HL-60 (cell line): Measurements from ENCODE around the gene OXLD1.

ENCODE experiments used
- DNase-seq, 2 experiments: peaks; one replicate each; pipeline ENCODE4 v3.0.0-alpha.2; 2010 to 2020; ENCODE audit warnings: low read depth in 1 of 2, low spot score in 1 of 2
- H3K27ac ChIP-seq: fragments of 250-450 bp; sonication (Bioruptor Pico); replicated peaks from 2 replicates; pipeline ENCODE4 v1.5.1; 2020; ENCODE audit warnings: mild to moderate bottlenecking, moderate library complexity
- H3K27me3 ChIP-seq: fragments of 250-450 bp; sonication (Bioruptor Pico); 2 replicates; pipeline ENCODE4 v1.5.1; 2021; ENCODE audit warnings: mild to moderate bottlenecking, moderate library complexity; ENCODE audit not compliant: insufficient read depth, poor library complexity, severe bottlenecking
- H3K4me3 ChIP-seq: replicated peaks from 2 replicates; pipeline ENCODE4 v1.5.1; 2011; ENCODE audit warnings: mild to moderate bottlenecking, control low read depth, low read length; ENCODE audit not compliant: insufficient read depth
- CTCF ChIP-seq: IDR thresholded peaks from one replicate; pipeline ENCODE4 v1.5.1; 2011; ENCODE audit warnings: low read length, control low read depth, inconsistent platforms; ENCODE audit not compliant: insufficient read depth
- GABPA ChIP-seq: IDR thresholded peaks from 2 replicates; pipeline ENCODE4 v1.6.1; 2012; ENCODE audit warnings: low read depth
- POLR2AphosphoS5 ChIP-seq: IDR thresholded peaks from 2 replicates; pipeline ENCODE4 v1.6.1; 2012; ENCODE audit warnings: low read depth
- REST ChIP-seq: IDR thresholded peaks from 2 replicates; pipeline ENCODE4 v1.6.1; 2012; ENCODE audit warnings: low read depth; ENCODE audit not compliant: insufficient replicate concordance
- SPI1 ChIP-seq: IDR thresholded peaks from 2 replicates; pipeline ENCODE4 v1.6.1; 2012; ENCODE audit warnings: low read depth, mild to moderate bottlenecking, borderline replicate concordance

OXLD1 gene

DNA sequence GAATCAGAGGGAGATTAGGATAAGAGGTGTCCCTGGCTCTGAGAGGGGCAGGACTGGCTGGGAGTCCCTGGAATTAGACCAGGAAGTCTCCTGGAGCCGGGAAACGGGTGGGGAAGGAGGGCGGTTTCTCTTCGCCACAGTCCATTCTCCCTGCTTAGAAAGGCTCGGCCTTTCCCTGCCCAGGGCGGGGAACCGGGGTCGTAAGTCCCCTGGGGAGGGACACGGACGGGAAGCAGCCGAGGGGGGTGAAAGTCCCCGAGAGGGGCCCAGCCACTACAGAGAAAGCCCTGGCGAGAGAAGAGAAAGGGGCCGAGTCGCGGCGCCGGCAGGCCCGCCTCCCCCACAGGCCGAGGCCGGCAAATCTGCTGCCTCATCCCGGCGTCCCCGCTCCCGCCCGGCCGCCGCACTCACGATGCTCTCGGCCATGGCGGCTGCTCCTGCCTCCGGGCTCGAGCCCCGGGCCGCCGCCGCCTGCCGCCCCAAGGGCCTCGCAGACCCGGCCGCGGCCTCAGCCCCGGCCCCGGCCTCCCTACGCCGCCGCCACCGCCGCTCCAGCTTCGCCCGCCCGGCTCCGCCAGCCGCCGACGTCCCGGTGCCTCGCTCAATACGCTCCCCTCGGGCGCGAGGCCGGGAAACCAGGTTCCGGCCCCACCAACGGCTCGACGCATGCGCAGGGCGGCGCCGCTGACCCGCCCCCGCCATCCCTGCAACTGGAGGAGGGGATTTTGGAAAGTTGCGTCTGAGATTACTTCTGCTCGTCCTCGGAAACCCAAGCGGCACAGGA lies 29.7 kb downstream of the OXLD1 start, which contains the start of the genes NPLOC4 and TSPAN10:
NPLOC4 (minus strand) TSS at position 608 of the 784 bp plus-strand sequence; CDS start at position 426, 182 bp downstream.
TSPAN10 (plus strand) TSS at position 692 of the 784 bp plus-strand sequence. CDS start 5,217 bp downstream, outside the sequence.
- no peak for TF ChIP-seq CTCF
- peak; percentile 22 for TF ChIP-seq REST
- TF ChIP-seq GABPA = peak; percentile 87
- TF ChIP-seq POLR2AphosphoS5 = peak; percentile 74
- no peak for TF ChIP-seq SPI1
- DNase-seq = peak; percentile 77 to 79
- H3K4me3 ChIP-seq = peak within 1 kb of the TSS; percentile 95

DNA sequence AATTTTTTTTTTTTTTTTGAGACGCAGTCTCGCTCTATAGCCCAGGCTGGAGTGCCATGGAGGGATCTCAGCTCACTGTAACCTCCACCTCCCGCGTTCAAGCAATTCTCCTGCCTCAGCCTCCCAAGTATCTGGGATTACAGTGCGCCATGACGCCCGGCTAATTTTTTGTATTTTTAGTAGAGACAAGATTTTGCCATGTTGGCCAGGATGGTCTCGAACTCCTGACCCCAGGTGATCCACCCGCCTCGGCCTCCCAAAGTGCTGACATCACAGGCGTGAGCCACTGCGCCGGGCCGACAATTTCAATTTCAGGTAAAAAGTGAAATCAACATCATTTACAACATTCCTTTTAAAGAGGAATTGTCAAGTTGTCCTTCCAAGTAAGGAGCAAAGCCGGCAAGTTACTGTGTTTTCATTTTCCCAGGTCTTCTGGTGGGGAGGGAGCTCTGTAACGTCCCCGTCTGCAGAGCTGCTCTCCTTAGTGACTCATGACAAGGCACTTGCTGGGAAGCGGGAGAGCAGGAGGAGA lies 30.4 kb downstream of the OXLD1 start:
- TF ChIP-seq REST (no peak), CTCF (no peak), GABPA (no peak), SPI1 (no peak), POLR2AphosphoS5 (no peak)
- no peaks in the 10 kb centered on the region for H3K27me3 ChIP-seq
- peak overlapping the region; percentile 95 for H3K4me3 ChIP-seq
- DNase-seq = no peak
- H3K27ac ChIP-seq = peak overlapping the region; percentile 74

More for the DNA sequence above, 29.7 kb downstream of the OXLD1 start, which contains the start of the genes NPLOC4 and TSPAN10:
- Histone ChIP-seq H3K27me3 (no peaks in the 10 kb centered on the region), H3K27ac (peak within 1 kb of the TSS; percentile 74)

DNA sequence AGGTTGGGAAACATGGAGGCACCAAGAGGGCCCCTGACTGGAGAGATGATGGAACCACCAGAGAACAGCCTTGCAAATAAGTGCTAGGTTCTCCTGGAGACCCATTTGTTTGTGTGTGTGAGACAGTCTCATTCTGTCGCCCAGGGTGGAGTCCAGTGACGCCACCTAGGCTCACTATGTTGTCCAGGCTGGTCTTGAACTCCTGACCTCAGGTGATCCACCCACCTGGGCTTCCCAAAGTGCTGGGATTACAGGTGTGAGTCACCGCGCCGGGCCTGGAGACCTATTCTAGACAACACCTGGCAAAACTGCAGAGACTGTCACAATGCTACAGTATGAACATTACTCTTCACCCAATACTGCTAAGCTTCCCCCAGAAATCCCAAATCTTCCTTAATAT lies 31.0 kb downstream of the OXLD1 start:
- no peak for DNase-seq
- Histone ChIP-seq H3K27ac (no peak overlapping the region), H3K27me3 (no peaks in the 10 kb centered on the region), H3K4me3 (peak overlapping the region; percentile 95)
- TF ChIP-seq SPI1 (no peak), GABPA (no peak), POLR2AphosphoS5 (no peak), REST (no peak), CTCF (no peak)
